Activated naive CD8-positive, alpha-beta T cell treated with anti-CD3 and anti-CD28 coated beads, Interleukin-2, amount 10 ng/mL, durations not matched to agents 7 days and 5 days (primary cell): Measurements from ENCODE around the gene EBPL. TPM values are rescaled to one million over a fixed set of nuclear protein-coding genes. Genes with fewer than 3 reads are reported as not detected.

ENCODE experiments used
- ATAC-seq: fragments of 150-1000 bp; cut with Tn5 transposase; one replicate; pipeline ENCODE4 v1.10.0; 2021; ENCODE audit warnings: low read depth, moderate library complexity
- POLR2A ChIA-PET: fragments of 350-600 bp; sonication (Branson Sonifier 250); formaldehyde crosslinking; loops from one replicate; lab custom pipeline; 2021; ENCODE audit warnings: antibody characterized with exemption; lab: Charles Lee
- DNase-seq: peaks from one replicate; pipeline ENCODE4 v3.0.0; 2021
- H3K27ac Mint-ChIP-seq: one replicate; pipeline ENCODE4 v1.8.0; 2022; ENCODE audit warnings: mild to moderate bottlenecking, mixed read lengths
- H3K27me3 Mint-ChIP-seq: one replicate; pipeline ENCODE4 v1.8.0; 2022; ENCODE audit warnings: mild to moderate bottlenecking, moderate library complexity, mixed read lengths
- H3K36me3 Mint-ChIP-seq: one replicate; pipeline ENCODE4 v1.8.0; 2021; ENCODE audit warnings: mild to moderate bottlenecking, mixed read lengths
- H3K4me1 Mint-ChIP-seq: one replicate; pipeline ENCODE4 v1.8.0; 2021; ENCODE audit warnings: mixed read lengths
- H3K4me3 Mint-ChIP-seq: one replicate; pipeline ENCODE4 v1.8.0; 2022; ENCODE audit warnings: mild to moderate bottlenecking, moderate library complexity, mixed read lengths
- H3K9me3 Mint-ChIP-seq: one replicate; pipeline ENCODE4 v1.8.0; 2021; ENCODE audit warnings: mixed read lengths
- total RNA-seq, 2 experiments: library from RNA; stranded (reverse); gene quantifications; one replicate each; pipeline ENCODE4 v1.2.3, GENCODE V29; 2021

The EBPL gene
- total RNA-seq, 2 experiments from 2014 or later, result 26.0 to 28.0 TPM

- DNase-seq, result no peak
- ATAC-seq, result no peak
- Mint-ChIP-seq H3K27ac (no peak overlapping the region), H3K36me3 (peaks cover 2% of the 10 kb centered on the region), H3K27me3 (no peaks in the 10 kb centered on the region), H3K4me3 (no peak overlapping the region), H3K9me3 (no peaks in the 10 kb centered on the region), H3K4me1 (peaks cover 19% of the 10 kb centered on the region)
- POLR2A ChIA-PET, result interaction anchor here (1.1 to 1.3 kb wide), 2 partner anchors 9 to 12 kb away, joined by 4 read pairs; partner anchors contain the start of gene ARL11
These were observed 53.1 kb downstream of the EBPL start for GRCh38 chr13:49638030-49638743.

DNA sequence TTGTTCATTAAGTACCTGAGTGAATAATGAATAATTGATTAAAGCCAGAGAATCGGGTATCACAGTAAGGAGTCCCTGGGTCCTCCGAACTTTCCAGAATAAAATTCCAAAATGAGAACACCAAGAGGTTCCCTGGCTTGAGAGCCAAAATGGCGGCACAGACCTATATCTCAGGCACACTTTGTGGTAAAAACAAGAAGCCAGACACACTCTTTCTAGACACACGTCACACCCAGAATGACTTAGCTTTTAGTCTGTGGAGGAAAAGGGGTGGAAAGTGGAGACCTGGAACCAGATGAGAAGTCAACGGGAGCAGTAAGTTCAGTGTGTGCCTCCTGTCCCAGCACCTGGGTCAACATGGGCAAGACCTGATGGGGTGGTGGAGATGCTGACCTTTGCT lies 54.6 kb downstream of the EBPL start:
- ATAC-seq, result no peak
- peaks cover 2% of the 10 kb centered on the region for H3K36me3 Mint-ChIP-seq
- DNase-seq, result no peak
- H3K9me3 Mint-ChIP-seq, result no peaks in the 10 kb centered on the region
- H3K27me3 Mint-ChIP-seq, result no peaks in the 10 kb centered on the region
- peaks cover 13% of the 10 kb centered on the region for H3K4me1 Mint-ChIP-seq
- H3K4me3 Mint-ChIP-seq, result peak overlapping the region; percentile 81
- H3K27ac Mint-ChIP-seq, result peak overlapping the region; percentile 80
- POLR2A ChIA-PET, result interaction anchor here (0.9 kb wide), 1 partner anchor 156 kb away, joined by 6 read pairs; the partner anchor contains the start of gene KPNA3

DNA sequence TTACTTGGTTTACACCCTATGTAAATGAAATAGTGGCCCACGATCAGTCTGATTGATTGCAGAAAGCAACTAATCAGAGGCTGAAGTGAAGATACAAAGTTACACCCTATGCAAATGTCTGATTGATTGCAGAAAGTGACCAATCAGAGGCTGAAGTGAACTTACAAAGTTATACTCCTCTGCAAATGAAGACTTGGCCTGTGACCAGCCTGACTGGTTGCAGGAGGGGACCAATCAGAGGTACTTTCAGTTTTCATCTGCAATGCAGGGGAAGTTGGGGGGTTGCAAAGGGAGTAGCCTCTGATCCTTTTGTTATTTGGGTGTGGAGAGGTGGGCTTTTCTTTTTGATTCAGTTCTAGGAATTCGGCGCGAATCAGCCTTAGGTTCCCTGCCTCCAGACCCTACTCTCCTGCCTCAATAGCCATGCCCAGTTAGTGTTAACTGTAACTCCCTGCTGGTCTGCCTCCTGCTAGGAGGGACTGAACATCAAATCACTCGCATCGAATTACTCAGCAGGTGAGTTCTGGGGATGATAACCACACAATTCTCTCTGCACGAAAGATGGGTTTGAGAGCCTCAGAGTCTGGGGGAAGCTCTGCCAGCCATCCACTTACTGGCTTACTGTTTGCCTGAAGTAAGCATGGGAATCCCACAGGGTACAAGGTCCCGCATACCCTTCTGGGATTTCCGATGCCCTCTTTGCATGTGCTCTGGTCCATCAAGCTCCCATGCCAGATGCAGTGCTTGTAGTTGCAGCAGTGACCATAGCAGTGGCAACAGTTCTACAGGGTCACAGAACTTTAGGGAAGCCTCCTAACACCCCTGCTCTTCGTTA lies 55.5 kb downstream of the EBPL start:
- Mint-ChIP-seq H3K36me3 (peaks cover 4% of the 10 kb centered on the region), H3K4me3 (peak overlapping the region; percentile 81), H3K9me3 (no peaks in the 10 kb centered on the region), H3K4me1 (peaks cover 13% of the 10 kb centered on the region), H3K27ac (peak overlapping the region; percentile 80), H3K27me3 (no peaks in the 10 kb centered on the region)
- POLR2A ChIA-PET, result interaction anchor here (0.9 to 1.0 kb wide), 2 partner anchors 157 to 193 kb away, joined by 3 to 6 read pairs; partner anchors contain the start of gene KPNA3
- ATAC-seq, result peak; percentile 88
- DNase-seq, result peak; percentile 33

DNA sequence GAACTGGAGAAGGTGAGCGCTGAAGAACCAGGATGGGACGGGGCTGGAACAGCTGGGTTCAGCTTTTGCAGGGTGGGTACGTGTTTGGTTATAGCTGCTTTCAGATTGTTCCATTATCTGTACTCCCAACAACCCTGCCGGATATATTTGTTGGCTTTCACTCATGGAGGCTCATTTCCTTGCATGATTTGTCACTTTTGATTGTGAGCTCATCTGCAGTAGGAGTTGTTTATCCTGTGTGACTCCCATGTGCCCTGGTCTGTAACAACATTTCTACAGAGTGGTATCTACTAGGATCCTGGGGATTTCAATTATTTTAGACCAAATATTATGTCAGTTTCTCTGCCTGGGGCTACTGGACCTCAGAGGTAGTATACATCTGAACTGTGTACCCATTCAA lies 57.6 kb downstream of the EBPL start:
- DNase-seq (no peak), ATAC-seq (no peak)
- Mint-ChIP-seq H3K27me3 (no peaks in the 10 kb centered on the region), H3K4me3 (no peak overlapping the region), H3K9me3 (no peaks in the 10 kb centered on the region), H3K36me3 (peaks cover 9% of the 10 kb centered on the region), H3K27ac (no peak overlapping the region), H3K4me1 (peaks cover 17% of the 10 kb centered on the region)
- POLR2A ChIA-PET, result no interaction called here

DNA sequence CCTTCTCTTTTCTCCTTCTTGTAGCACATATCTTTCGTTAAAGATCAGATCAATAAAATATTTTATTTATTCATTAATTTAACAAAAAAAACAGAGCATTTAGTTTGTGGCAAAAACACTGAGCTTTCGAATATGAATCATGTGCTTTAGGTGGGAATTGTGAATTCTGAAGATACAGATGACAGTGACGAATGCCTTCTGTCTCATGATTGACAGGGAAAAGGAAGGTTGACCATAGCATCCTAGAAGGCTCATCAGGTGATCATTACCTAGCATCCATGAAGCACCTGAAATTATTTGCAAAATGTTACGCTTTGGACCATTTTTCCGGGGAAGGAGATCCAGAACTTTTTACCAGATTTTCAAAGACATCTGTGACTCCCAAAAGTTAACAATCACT lies 59.1 kb downstream of the EBPL start:
- H3K27me3 Mint-ChIP-seq, result no peaks in the 10 kb centered on the region
- H3K27ac Mint-ChIP-seq, result no peak overlapping the region
- H3K4me3 Mint-ChIP-seq, result no peak overlapping the region
- H3K36me3 Mint-ChIP-seq, result peaks cover 11% of the 10 kb centered on the region
- ATAC-seq, result no peak
- POLR2A ChIA-PET, result no interaction called here
- peaks cover 23% of the 10 kb centered on the region for H3K4me1 Mint-ChIP-seq
- H3K9me3 Mint-ChIP-seq, result no peaks in the 10 kb centered on the region
- no peak for DNase-seq

DNA sequence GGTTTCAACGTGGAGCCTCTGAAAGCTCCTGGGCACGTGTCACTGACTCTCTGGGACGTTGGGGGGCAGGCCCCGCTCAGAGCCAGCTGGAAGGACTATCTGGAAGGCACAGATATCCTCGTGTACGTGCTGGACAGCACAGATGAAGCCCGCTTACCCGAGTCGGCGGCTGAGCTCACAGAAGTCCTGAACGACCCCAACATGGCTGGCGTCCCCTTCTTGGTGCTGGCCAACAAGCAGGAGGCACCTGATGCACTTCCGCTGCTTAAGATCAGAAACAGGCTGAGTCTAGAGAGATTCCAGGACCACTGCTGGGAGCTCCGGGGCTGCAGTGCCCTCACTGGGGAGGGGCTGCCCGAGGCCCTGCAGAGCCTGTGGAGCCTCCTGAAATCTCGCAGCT lies 60.7 kb downstream of the EBPL start:
- ATAC-seq, result no peak
- DNase-seq, result no peak
- Mint-ChIP-seq H3K9me3 (no peaks in the 10 kb centered on the region), H3K27ac (no peak overlapping the region), H3K27me3 (no peaks in the 10 kb centered on the region), H3K4me3 (no peak overlapping the region), H3K36me3 (peaks cover 11% of the 10 kb centered on the region), H3K4me1 (peaks cover 18% of the 10 kb centered on the region)
- POLR2A ChIA-PET, result no interaction called here

- ATAC-seq (no peak), DNase-seq (no peak)
- Mint-ChIP-seq H3K4me1 (peaks cover 15% of the 10 kb centered on the region), H3K27ac (no peak overlapping the region), H3K4me3 (peak overlapping the region; percentile 37), H3K9me3 (no peaks in the 10 kb centered on the region), H3K27me3 (no peaks in the 10 kb centered on the region), H3K36me3 (peaks cover 11% of the 10 kb centered on the region)
- POLR2A ChIA-PET, result interaction anchor here (1.7 kb wide), 1 partner anchor 8 kb away, joined by 4 read pairs; no protein-coding TSS in a partner anchor
These were observed 61.3 kb downstream of the EBPL start for GRCh38 chr13:49629947-49630346.

GRCh38 chr13:49629196-49629938 lies 61.9 kb downstream of the EBPL start:
- ATAC-seq (no peak), DNase-seq (no peak)
- H3K27me3 Mint-ChIP-seq, result peaks cover 3% of the 10 kb centered on the region
- POLR2A ChIA-PET, result interaction anchor here (1.7 kb wide), 1 partner anchor 9 kb away, joined by 4 read pairs; no protein-coding TSS in a partner anchor
- H3K9me3 Mint-ChIP-seq, result no peaks in the 10 kb centered on the region
- no peak overlapping the region for H3K27ac Mint-ChIP-seq
- peaks cover 10% of the 10 kb centered on the region for H3K4me1 Mint-ChIP-seq
- H3K36me3 Mint-ChIP-seq, result peaks cover 11% of the 10 kb centered on the region
- peak overlapping the region; percentile 90 for H3K4me3 Mint-ChIP-seq

GRCh38 chr13:49627831-49628652 lies 63.2 kb downstream of the EBPL start, which contains the start of gene ARL11:
TSS of gene ARL11 (plus strand) at chr13:49628507. CDS start at chr13:49630448, 1,941 bp downstream.
- Mint-ChIP-seq H3K36me3 (peaks cover 9% of the 10 kb centered on the region), H3K4me3 (peak within 1 kb of the TSS; percentile 90), H3K9me3 (no peaks in the 10 kb centered on the region), H3K27ac (peak within 1 kb of the TSS; percentile 79), H3K27me3 (peaks cover 4% of the 10 kb centered on the region), H3K4me1 (peaks cover 10% of the 10 kb centered on the region)
- ATAC-seq (peak; percentile 98), DNase-seq (peak; percentile 79)
- POLR2A ChIA-PET, result interaction anchor here (1.0 to 2.2 kb wide), 5 partner anchors 10 to 369 kb away, joined by 3 to 9 read pairs (median 4); partner anchors contain the start of genes CAB39L, KPNA3, PHF11 and SETDB2

DNA sequence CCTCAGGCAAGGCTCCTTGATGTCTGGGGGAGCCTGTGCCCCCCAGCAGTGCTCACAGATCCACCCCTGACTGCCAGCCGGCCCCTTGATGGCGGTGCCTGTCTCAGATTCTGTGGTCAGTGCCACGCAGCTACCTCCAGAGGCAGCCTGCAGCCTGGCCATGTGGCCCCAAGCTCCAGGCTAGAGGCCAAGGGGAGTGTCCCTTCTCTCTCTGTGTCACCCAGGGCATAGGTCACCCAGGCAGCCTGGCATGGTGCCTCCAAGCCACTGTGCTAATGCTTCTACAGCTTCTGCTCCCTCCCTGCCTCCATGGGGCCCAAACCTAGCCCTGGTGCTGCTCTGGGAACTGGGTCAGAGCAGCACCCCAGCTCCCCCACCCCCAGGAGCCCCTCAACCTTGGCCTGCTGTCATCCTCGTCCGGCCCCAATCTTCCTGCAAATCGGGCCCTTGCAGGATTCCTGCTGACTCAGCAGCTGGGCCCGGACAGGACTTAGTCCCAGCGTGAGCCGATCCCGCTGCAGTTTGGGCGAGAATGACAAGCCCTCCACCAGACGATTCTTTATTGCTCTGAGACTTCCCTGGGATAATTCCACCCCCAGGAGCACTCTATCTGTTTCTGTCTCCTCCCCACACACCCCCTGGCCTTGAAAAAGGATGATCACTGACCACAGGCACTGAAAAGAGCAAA lies 65.8 kb downstream of the EBPL start:
- peaks cover 4% of the 10 kb centered on the region for H3K27me3 Mint-ChIP-seq
- H3K4me3 Mint-ChIP-seq, result no peak overlapping the region
- H3K4me1 Mint-ChIP-seq, result peaks cover 10% of the 10 kb centered on the region
- H3K27ac Mint-ChIP-seq, result no peak overlapping the region
- H3K36me3 Mint-ChIP-seq, result peaks cover 6% of the 10 kb centered on the region
- DNase-seq (no peak), ATAC-seq (no peak)
- H3K9me3 Mint-ChIP-seq, result no peaks in the 10 kb centered on the region
- POLR2A ChIA-PET, result no interaction called here

- Mint-ChIP-seq H3K27ac (no peak overlapping the region), H3K9me3 (no peaks in the 10 kb centered on the region), H3K4me3 (no peak overlapping the region), H3K27me3 (peaks cover 4% of the 10 kb centered on the region), H3K36me3 (peaks cover 1% of the 10 kb centered on the region), H3K4me1 (peaks cover 9% of the 10 kb centered on the region)
- DNase-seq (no peak), ATAC-seq (no peak)
- POLR2A ChIA-PET, result no interaction called here
These were observed 67.1 kb downstream of the EBPL start for GRCh38 chr13:49624229-49624628.
